DLD1 (cell line): ENCODE measurements around the gene RAD51AP1.

Source experiments
- in situ Hi-C: cut with HindIII; loops from 2 replicates; pipeline ENCODE4 v1.10.0; 2017; ENCODE audit warnings: low sequenced_read_pairs

Gene RAD51AP1

GRCh38 chr12:4588916-4589315 is 50.2 kb downstream of the RAD51AP1 start:
- in situ Hi-C loops: no loop called here

DNA sequence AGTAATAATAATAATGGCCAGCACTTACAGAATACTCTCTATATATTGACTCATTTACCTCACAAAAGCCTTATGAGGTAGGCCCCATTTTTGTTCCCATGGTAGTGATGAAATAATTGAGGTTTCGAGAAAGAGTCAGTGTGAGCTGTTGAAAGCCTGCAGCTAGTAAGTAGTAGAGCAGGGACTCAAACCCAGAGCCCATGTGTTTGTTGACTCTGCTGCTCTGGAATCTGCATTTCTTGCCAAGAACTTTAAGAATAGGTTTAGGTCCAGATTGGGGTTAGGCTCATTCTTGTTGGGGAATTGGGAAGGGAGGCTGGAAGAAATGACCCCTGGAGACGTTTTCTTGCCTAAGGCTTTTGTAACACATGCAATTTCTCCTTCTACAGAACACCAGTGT is 51.3 kb downstream of the RAD51AP1 start:
- in situ Hi-C loops: no loop called here

DNA sequence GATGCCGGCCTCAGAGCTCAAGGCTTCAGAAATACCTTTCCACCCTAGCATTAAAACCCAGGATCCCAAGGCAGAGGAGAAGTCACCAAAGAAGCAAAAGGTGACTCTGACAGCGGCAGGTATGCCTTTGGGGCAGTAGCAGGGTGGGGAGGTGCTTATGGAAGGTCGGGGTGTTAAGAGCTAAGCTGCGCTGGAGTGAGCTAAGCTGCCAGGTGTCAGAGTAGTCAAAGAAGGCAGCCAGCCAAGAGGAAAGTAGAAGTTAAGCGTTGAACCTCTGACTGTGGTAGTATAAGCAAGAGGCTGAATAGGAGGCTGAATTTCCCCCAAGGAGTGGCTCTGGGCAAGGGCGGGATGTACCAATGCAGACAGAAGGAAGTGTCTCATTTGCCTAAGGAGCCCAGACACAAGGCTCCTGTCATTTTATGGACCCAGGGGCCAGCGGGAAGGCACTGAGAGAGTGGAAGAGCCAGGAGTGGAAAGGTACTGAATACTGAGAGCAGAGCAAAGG is 52.5 kb downstream of the RAD51AP1 start:
- in situ Hi-C loops: no loop called here

- in situ Hi-C loops: no loop called here
These were observed 57.2 kb downstream of the RAD51AP1 start for GRCh38 chr12:4595881-4596280.

GRCh38 chr12:4603421-4603820 is 64.7 kb downstream of the RAD51AP1 start:
- in situ Hi-C loops: no loop called here

- in situ Hi-C loops: no loop called here
These were observed 65.3 kb downstream of the RAD51AP1 start for GRCh38 chr12:4603946-4604345.

DNA sequence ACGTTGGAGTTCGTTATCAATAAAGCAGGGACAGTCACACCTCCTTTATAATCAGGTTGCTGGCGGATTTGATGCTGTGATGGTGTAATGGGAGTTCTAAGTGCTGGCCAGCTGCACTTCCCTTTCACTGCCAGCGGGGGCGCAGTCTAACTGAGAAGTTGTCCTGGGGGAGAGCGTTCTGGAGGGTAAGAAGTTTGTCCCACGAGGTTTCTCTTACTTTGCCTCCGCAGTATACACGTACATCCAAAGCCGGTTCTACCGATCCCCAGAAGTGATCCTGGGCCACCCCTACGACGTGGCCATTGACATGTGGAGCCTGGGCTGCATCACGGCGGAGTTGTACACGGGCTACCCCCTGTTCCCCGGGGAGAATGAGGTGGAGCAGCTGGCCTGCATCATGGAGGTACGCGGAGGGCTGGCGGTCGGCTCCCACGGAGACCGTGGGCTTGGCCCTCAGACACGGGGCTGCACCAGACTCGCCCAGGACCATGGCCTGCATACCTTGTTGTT is 66.0 kb downstream of the RAD51AP1 start:
- in situ Hi-C loops: no loop called here

- in situ Hi-C loops: no loop called here
These were observed 68.4 kb downstream of the RAD51AP1 start for GRCh38 chr12:4607056-4607455.

DNA sequence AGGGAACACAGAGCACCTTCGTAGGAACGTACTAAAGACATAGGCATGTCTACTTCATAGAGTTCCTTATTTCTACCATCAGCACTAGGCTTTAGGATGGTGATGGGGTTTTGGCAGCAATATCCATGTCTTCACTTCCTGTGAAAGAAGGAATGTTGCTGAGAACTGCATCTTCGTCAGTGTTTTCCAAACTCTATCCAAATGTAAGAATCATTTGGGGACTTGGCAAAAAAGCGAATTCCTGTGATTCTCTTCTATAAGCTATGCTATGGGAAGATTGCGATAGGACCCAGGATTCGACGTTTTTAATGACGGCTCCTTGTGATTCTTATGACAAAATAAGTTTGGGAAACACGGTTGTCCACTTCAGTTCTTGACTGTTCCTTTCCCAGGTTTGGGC is 70.4 kb downstream of the RAD51AP1 start:
- in situ Hi-C loops: no loop called here
